Endodermal cell (in vitro differentiated cells): ENCODE measurements around the gene MRGPRD. TPM values are rescaled to one million over a fixed set of nuclear protein-coding genes. Genes with fewer than 3 reads are reported as not detected.

Experiments
- DNase-seq: peaks from one replicate; pipeline ENCODE4 v3.0.0-alpha.2; 2017
- H3K27ac ChIP-seq: 2 replicates; pipeline ENCODE4 v1.5.1; 2013; ENCODE audit warnings: mild to moderate bottlenecking, low read depth, low read length, moderate library complexity
- H3K27me3 ChIP-seq: 2 replicates; pipeline ENCODE4 v1.6.1; 2013; ENCODE audit warnings: mild to moderate bottlenecking, low read length, moderate library complexity; ENCODE audit not compliant: insufficient read depth, control insufficient read depth, poor library complexity, severe bottlenecking
- H3K36me3 ChIP-seq: 2 replicates; pipeline ENCODE4 v1.7.0; 2013; ENCODE audit warnings: mild to moderate bottlenecking, low read length, moderate library complexity; ENCODE audit not compliant: control insufficient read depth, insufficient read depth
- H3K4me1 ChIP-seq: one replicate; pipeline ENCODE4 v1.7.0; 2013; ENCODE audit warnings: low read length; ENCODE audit not compliant: control insufficient read depth, insufficient read depth
- H3K4me3 ChIP-seq: 2 replicates; pipeline ENCODE4 v1.5.1; 2013; ENCODE audit warnings: mild to moderate bottlenecking, low read length, moderate library complexity
- H3K9ac ChIP-seq: 2 replicates; pipeline ENCODE4 v1.6.1; 2013; ENCODE audit warnings: mild to moderate bottlenecking, low read length, moderate library complexity; ENCODE audit not compliant: poor library complexity, severe bottlenecking; ENCODE audit errors: extremely low read depth
- H3K9me3 ChIP-seq: 2 replicates; pipeline ENCODE4 v1.6.1; 2013; ENCODE audit warnings: mild to moderate bottlenecking, low read length, moderate library complexity; ENCODE audit not compliant: control insufficient read depth
- H3K27ac Mint-ChIP-seq: 2 replicates; pipeline ENCODE4 v1.8.0; 2020; ENCODE audit warnings: mixed read lengths
- H3K27me3 Mint-ChIP-seq: 2 replicates; pipeline ENCODE4 v1.8.0; 2021; ENCODE audit warnings: mild to moderate bottlenecking, mixed read lengths; ENCODE audit not compliant: insufficient read depth
- H3K36me3 Mint-ChIP-seq: 2 replicates; pipeline ENCODE4 v1.8.0; 2020; ENCODE audit warnings: low read depth, mixed read lengths
- H3K4me1 Mint-ChIP-seq: 2 replicates; pipeline ENCODE4 v1.8.0; 2020; ENCODE audit warnings: mixed read lengths
- H3K4me3 Mint-ChIP-seq: 2 replicates; pipeline ENCODE4 v1.8.0; 2020; ENCODE audit warnings: mild to moderate bottlenecking, moderate library complexity, mixed read lengths
- H3K9me3 Mint-ChIP-seq: 2 replicates; pipeline ENCODE4 v1.8.0; 2020; ENCODE audit warnings: mild to moderate bottlenecking, mixed read lengths
- CTCF ChIP-seq: fragments of 200-600 bp; sonication (generic); conservative IDR thresholded peaks from 2 replicates; pipeline ENCODE4 v1.5.0; 2021; ENCODE audit warnings: antibody characterized with exemption, mild to moderate bottlenecking
- WGBS, 2 experiments: methylation state at CpG; one replicate each; pipeline versions ENCODE4 v1.1.5 to v1.1.7; 2013; ENCODE audit warnings: missing lambda C conversion rate in 2 of 2, mixed read lengths in 1 of 2; ENCODE audit not compliant: insufficient coverage in 1 of 2, insufficient read length in 1 of 2; 5-methylcytosine and 5-hydroxymethylcytosine counted together
- total RNA-seq, 2 donors: library from RNA; stranded (reverse); fragmentation: NEBNext Ultra II Directional in 1 of 2; extraction: Animal tissue kit (Norgen Biotek cat#: 25700) in 1 of 2; gene quantifications; 2 replicates in 1 of 2; 3 replicates in 1 of 2; pipeline ENCODE4 v1.2.1, GENCODE V29; 2021

MRGPRD gene
- total RNA-seq, 2 donors from 2014 or later = not detected

GRCh38 chr11:69024509-69024908 is 43.7 kb upstream of the MRGPRD start:
- Histone ChIP-seq H3K4me3 (no peak overlapping the region), H3K9me3 (no peaks in the 10 kb centered on the region), H3K27me3 (no peaks in the 10 kb centered on the region), H3K27ac (no peak overlapping the region), H3K4me1 (no peaks in the 10 kb centered on the region), H3K9ac (no peak overlapping the region), H3K36me3 (no peaks in the 10 kb centered on the region)
- Mint-ChIP-seq H3K27ac (no peak overlapping the region), H3K36me3 (no peaks in the 10 kb centered on the region), H3K4me3 (no peak overlapping the region), H3K9me3 (no peaks in the 10 kb centered on the region), H3K27me3 (no peaks in the 10 kb centered on the region), H3K4me1 (no peaks in the 10 kb centered on the region)
- DNase-seq = no peak
- WGBS, 2 experiments = 85 to 90% methylated on average over 5 to 6 of the region's 6 CpGs
- no peak for TF ChIP-seq CTCF

- H3K4me1 Mint-ChIP-seq = no peaks in the 10 kb centered on the region
- Histone ChIP-seq H3K4me3 (no peak overlapping the region), H3K27me3 (no peaks in the 10 kb centered on the region), H3K36me3 (no peaks in the 10 kb centered on the region), H3K27ac (no peak overlapping the region), H3K9ac (no peak overlapping the region), H3K9me3 (no peaks in the 10 kb centered on the region), H3K4me1 (no peaks in the 10 kb centered on the region)
- H3K27me3 Mint-ChIP-seq = peaks cover under 1% of the 10 kb centered on the region
- WGBS, 2 experiments = 88 to 93% methylated on average over 9 to 10 of the region's 10 CpGs
- H3K4me3 Mint-ChIP-seq = no peak overlapping the region
- no peaks in the 10 kb centered on the region for H3K9me3 Mint-ChIP-seq
- H3K27ac Mint-ChIP-seq = no peak overlapping the region
- DNase-seq = no peak
- no peak for TF ChIP-seq CTCF
- no peaks in the 10 kb centered on the region for H3K36me3 Mint-ChIP-seq
Measured at GRCh38 chr11:69022260-69022659, 41.5 kb upstream of the MRGPRD start.

GRCh38 chr11:69018924-69019323 is 38.1 kb upstream of the MRGPRD start:
- H3K27ac ChIP-seq = no peak overlapping the region

More at GRCh38 chr11:69018924-69019323, 38.1 kb upstream of the MRGPRD start:
- peaks cover 3% of the 10 kb centered on the region for H3K27me3 Mint-ChIP-seq
- H3K36me3 Mint-ChIP-seq = no peaks in the 10 kb centered on the region
- DNase-seq = no peak
- H3K36me3 ChIP-seq = no peaks in the 10 kb centered on the region
- H3K4me1 Mint-ChIP-seq = peaks cover 8% of the 10 kb centered on the region
- no peak overlapping the region for H3K4me3 ChIP-seq
- TF ChIP-seq CTCF = no peak
- no peak overlapping the region for H3K27ac Mint-ChIP-seq
- WGBS, 2 experiments = 84 to 93% methylated on average over 10 to 13 of the region's 13 CpGs
- no peak overlapping the region for H3K4me3 Mint-ChIP-seq
- H3K4me1 ChIP-seq = no peaks in the 10 kb centered on the region
- no peaks in the 10 kb centered on the region for H3K9me3 ChIP-seq
- H3K9ac ChIP-seq = no peak overlapping the region
- no peaks in the 10 kb centered on the region for H3K27me3 ChIP-seq
- no peaks in the 10 kb centered on the region for H3K9me3 Mint-ChIP-seq
